ENCODE data around the gene AKAP6.

DNA sequence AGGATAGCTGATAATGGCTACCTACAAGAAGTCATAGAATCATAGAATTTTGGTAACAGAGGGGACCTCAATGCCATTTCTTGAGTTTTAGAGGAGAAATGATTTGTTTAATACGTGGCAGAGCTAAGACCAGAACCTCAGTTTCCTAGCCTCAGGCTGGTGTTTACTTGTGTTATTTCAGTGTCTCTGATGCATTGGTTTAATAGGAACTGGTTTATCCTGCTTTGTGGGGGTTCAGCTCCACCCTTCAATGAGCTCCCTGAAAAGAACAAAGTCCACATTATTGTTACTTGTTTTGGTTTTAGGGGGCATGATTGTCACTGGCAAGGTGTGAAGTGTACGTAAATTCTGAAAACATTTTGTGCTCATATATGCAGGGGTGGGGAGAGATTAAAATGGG lies 55.4 kb downstream of the AKAP6 start:
- TF ChIP-seq, protein P1, sequence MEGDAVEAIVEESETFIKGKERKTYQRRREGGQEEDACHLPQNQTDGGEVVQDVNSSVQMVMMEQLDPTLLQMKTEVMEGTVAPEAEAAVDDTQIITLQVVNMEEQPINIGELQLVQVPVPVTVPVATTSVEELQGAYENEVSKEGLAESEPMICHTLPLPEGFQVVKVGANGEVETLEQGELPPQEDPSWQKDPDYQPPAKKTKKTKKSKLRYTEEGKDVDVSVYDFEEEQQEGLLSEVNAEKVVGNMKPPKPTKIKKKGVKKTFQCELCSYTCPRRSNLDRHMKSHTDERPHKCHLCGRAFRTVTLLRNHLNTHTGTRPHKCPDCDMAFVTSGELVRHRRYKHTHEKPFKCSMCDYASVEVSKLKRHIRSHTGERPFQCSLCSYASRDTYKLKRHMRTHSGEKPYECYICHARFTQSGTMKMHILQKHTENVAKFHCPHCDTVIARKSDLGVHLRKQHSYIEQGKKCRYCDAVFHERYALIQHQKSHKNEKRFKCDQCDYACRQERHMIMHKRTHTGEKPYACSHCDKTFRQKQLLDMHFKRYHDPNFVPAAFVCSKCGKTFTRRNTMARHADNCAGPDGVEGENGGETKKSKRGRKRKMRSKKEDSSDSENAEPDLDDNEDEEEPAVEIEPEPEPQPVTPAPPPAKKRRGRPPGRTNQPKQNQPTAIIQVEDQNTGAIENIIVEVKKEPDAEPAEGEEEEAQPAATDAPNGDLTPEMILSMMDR (IDR thresholded peaks at IDR 0.05; ENCODE audit: low read depth, low read length, missing input control), result no peak
- no peak for TF ChIP-seq TAF1 (conservative IDR thresholded peaks at IDR 0.05)
- no peak for TF ChIP-seq RAD21 (IDR thresholded peaks at IDR 0.05)
